ENCODE data around the gene WDR90. TPM values are rescaled to one million over a fixed set of nuclear protein-coding genes. Genes with fewer than 3 reads are reported as not detected.

The WDR90 gene
- total RNA-seq, 1 experiment from 2014 or later = 68.2 TPM

DNA sequence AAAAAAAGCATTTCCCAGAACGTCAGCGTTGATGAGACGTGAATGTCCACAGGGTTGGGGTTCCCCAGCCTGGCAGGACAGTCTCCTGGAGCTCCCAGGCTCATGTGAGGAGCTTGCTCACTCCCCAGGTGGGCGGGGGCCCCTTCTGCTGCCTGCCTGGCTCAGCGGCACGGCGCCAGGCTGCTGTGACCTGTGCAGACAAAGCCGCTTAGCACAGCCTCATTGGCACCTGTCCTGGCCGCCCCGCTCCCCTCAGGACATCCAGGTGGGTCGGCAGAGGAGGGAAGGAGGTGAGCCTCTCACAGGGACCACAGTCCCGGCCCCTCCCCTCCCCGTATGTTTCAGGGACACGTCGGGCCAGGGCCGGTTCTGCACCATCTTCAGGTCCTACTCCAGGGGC lies 31.3 kb upstream of the WDR90 start:
- H3K27me3 ChIP-seq (ENCODE audit: insufficient read depth, low read length) = no peaks in the 10 kb centered on the region
- H3K4me1 Mint-ChIP-seq = peaks cover 13 to 14% of the 10 kb centered on the region in 2 experiments
- 0 out of 5 replicates have a peak, but pooled peaks cover 0 to 3% of the 10 kb centered on the region in 2 experiments for H3K9me3 Mint-ChIP-seq
- H3K27ac ChIP-seq (ENCODE audit: insufficient read length, low read depth, low read length) = no peak overlapping the region
- no peak overlapping the region for H3T11ph ChIP-seq (ENCODE audit: low read length)
- H2BK5ac ChIP-seq (ENCODE audit: insufficient read length, low read length) = no peak overlapping the region
- no peak overlapping the region for H2BK20ac ChIP-seq (ENCODE audit: low read depth, low read length, poor library complexity, severe bottlenecking)
- H4K5ac ChIP-seq (ENCODE audit: insufficient read length, low read depth, low read length) = no peak overlapping the region
- no peak overlapping the region for H3K4ac ChIP-seq (ENCODE audit: low read depth, low read length)
- H2BK120ac ChIP-seq (ENCODE audit: low read depth, low read length, poor library complexity, severe bottlenecking) = no peak overlapping the region
- H3K4me1 ChIP-seq (ENCODE audit: insufficient read depth, low read length) = no peaks in the 10 kb centered on the region
- H3K14ac ChIP-seq (ENCODE audit: insufficient read depth, low read length) = no peak overlapping the region
- H3K9ac ChIP-seq (ENCODE audit: extremely low read depth, insufficient read length, low read length) = no peak overlapping the region
- H2BK12ac ChIP-seq (ENCODE audit: insufficient read length, low read depth, low read length) = no peak overlapping the region
- H2BK15ac ChIP-seq (ENCODE audit: low read depth, low read length) = no peak overlapping the region
- no peaks in the 10 kb centered on the region for H3K23me2 ChIP-seq (ENCODE audit: insufficient read length, low read depth, low read length, poor library complexity, severe bottlenecking)
- no peaks in the 10 kb centered on the region for H3K27me3 Mint-ChIP-seq (ENCODE audit: low read depth)
- no peaks in the 10 kb centered on the region for H3K9me3 ChIP-seq (ENCODE audit: control insufficient read depth, low read depth, low read length)
- WGBS (ENCODE audit: extremely low coverage, insufficient read length, low lambda C conversion rate) = no CpG with 5 or more reads among the region's 16 CpGs
- no peak overlapping the region for H3K4me3 Mint-ChIP-seq
- no peak overlapping the region for H2AFZ ChIP-seq (ENCODE audit: low read length)
- H3K23ac ChIP-seq (ENCODE audit: insufficient read length, low read depth, low read length) = no peak overlapping the region
- no peaks in the 10 kb centered on the region for H3K79me1 ChIP-seq (ENCODE audit: insufficient read depth, low read depth, low read length, poor library complexity, severe bottlenecking)
- H4K8ac ChIP-seq (replicated peaks; ENCODE audit: insufficient read length, low read depth, low read length) = no peak overlapping the region
- no peak overlapping the region for H3K18ac ChIP-seq (ENCODE audit: insufficient read length, low read depth, low read length)
- H3K79me2 ChIP-seq (ENCODE audit: insufficient read depth, low read length) = no peaks in the 10 kb centered on the region
- H3K36me3 Mint-ChIP-seq (ENCODE audit: insufficient read depth in 1 of 3, low read depth in 3 of 3) = peaks cover 7 to 11% (median 11%) of the 10 kb centered on the region in 3 experiments; a peak in 6 of 7 replicates
- no peak overlapping the region for H3K56ac ChIP-seq (ENCODE audit: insufficient read length, low read depth, low read length)
- H4K91ac ChIP-seq (ENCODE audit: insufficient read length, low read depth, low read length) = no peak overlapping the region
- no peak for TF ChIP-seq CTCF (conservative IDR thresholded peaks at IDR 0.05)
- H3K27ac Mint-ChIP-seq = no peak overlapping the region
- no peak overlapping the region for H3K4me2 ChIP-seq (ENCODE audit: insufficient read depth, insufficient read length, low read length)
- no peaks in the 10 kb centered on the region for H4K20me1 ChIP-seq (ENCODE audit: control insufficient read depth, insufficient read depth, insufficient read length)
- H2AK5ac ChIP-seq (ENCODE audit: insufficient read length, low read length) = no peak overlapping the region
- DNase-seq = no peak
